Ovary (tissue), 9 donors: ENCODE results near the gene TMEM80. TPM values are rescaled to one million over a fixed set of nuclear protein-coding genes. Genes with fewer than 3 reads are reported as not detected.

Source experiments
- DNase-seq, 5 donors: peaks; one replicate each; pipeline ENCODE4 v3.0.0-alpha.2; 2019 to 2020
- H3K27ac ChIP-seq, 2 donors: fragments of 200-600 bp; one replicate each; pipeline versions ENCODE4 v1.5.1 to v1.8.0; 2019 to 2022
- H3K27me3 ChIP-seq: fragments of 200-600 bp; one replicate; pipeline ENCODE4 v1.8.0; 2022
- H3K36me3 ChIP-seq: fragments of 200-600 bp; sonication (generic); one replicate; pipeline ENCODE4 v1.5.1; 2019
- H3K4me1 ChIP-seq: one replicate; pipeline ENCODE4 v1.8.1; 2013; ENCODE audit warnings: mild to moderate bottlenecking, moderate library complexity; ENCODE audit not compliant: insufficient read depth
- H3K4me3 ChIP-seq: fragments of 200-600 bp; sonication (generic); one replicate; pipeline ENCODE4 v1.5.1; 2017
- H3K9me3 ChIP-seq, 2 donors: fragments of 200-600 bp in 1 of 2; sonication (generic) in 1 of 2; one replicate each; pipeline versions ENCODE4 v1.5.1 to v1.8.1; 2013 to 2019; ENCODE audit warnings: mild to moderate bottlenecking in 1 of 2, moderate library complexity in 1 of 2
- EP300 ChIP-seq: sonication (generic); formaldehyde crosslinking; IDR thresholded peaks from one replicate; pipeline ENCODE4 v1.6.1; 2017; ENCODE audit warnings: antibody characterized with exemption
- POLR2A ChIP-seq: fragments of 450-650 bp; IDR thresholded peaks from one replicate; pipeline ENCODE4 v1.6.1; 2017; ENCODE audit warnings: antibody characterized with exemption, mild to moderate bottlenecking, moderate library complexity
- WGBS, 3 donors: extraction: QIAGEN DNeasy Blood & Tissue Kit in 1 of 3; methylation state at CpG; one replicate each; pipeline versions ENCODE4 v1.1.5 to v1.1.7; 2013 to 2017; 5-methylcytosine and 5-hydroxymethylcytosine counted together
- intact Hi-C, 4 donors: fragments of 100-400 bp; cut with DNase I; formaldehyde crosslinking; loops; one replicate each; pipeline versions ENCODE4 v1.11.0 to v1.15.1; 2022 to 2023
- polyA plus RNA-seq, 2 donors: library from polyadenylated mRNA; stranded (reverse); fragments of 200-250 nt in 1 of 2; fragments of 350-450 nt in 1 of 2; fragmentation: Illumina TruSeq in 1 of 2; extraction: RNeasy Lipid Tissue Mini Kit (QIAGEN cat#74804) in 1 of 2; gene quantifications; one replicate each; pipeline ENCODE4 v1.2.3, GENCODE V29; 2013 to 2014
- total RNA-seq, 7 donors: library from RNA; depleted of rRNA in 2 of 7; stranded (reverse); fragments of >200 nt in 2 of 7; fragmentation: NEBNext Ultra II Directional in 3 of 7; extraction: Animal tissue kit (Norgen Biotek cat#: 25700) in 3 of 7; gene quantifications; one replicate each; pipeline versions ENCODE4 v1.1.0 to v1.2.4, GENCODE V29; 2016 to 2023
- TF ChIP-seq, protein P1 (sequence below), 3 donors: fragments of 450-650 bp in 2 of 3; fragments of 200-600 bp in 1 of 3; IDR thresholded peaks; one replicate each; pipeline versions ENCODE4 v1.5.1 to v1.8.0; 2016 to 2022; ENCODE audit warnings: antibody characterized with exemption in 3 of 3, mild to moderate bottlenecking in 1 of 3
- donor health status: DM: no; HTN: no; CAD: no; lungs with moderate emphysema.
- donor health status: DM: no; HTN: no; CAD: no.
- donor health status: Bipolar disorder and iron deficiency.
- donor health status: DM: yes; HTN: yes; CAD: no.
- donor health status: DM: no; HTN: no; CAD: no.
- donor health status: DM: yes; HTN: yes; CAD: no.

Gene TMEM80
- total and polyA plus RNA-seq, 9 donors: 15.4 to 38.0 (median 30.5) TPM

DNA sequence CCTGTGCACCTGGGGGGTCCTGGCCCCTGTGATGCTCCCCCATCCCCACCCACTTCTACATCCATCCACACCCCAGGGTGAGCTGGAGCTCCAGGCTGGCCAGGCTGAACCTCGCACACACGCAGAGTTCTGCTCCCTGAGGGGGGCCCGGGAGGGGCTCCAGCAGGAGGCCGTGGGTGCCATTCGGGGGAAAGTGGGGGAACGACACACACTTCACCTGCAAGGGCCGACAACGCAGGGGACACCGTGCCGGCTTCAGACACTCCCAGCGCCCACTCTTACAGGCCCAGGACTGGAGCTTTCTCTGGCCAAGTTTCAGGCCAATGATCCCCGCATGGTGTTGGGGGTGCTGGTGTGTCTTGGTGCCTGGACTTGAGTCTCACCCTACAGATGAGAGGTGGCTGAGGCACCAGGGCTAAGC, 31.7 kb downstream of the TMEM80 start:
- Histone ChIP-seq H3K4me3 (no peak overlapping the region), H3K27me3 (no peaks in the 10 kb centered on the region)
- intact Hi-C loops: loop anchor here in 2 of 4 donors (5.0 kb wide), 2 partner anchors 65 to 175 kb away; no protein-coding TSS in a partner anchor

DNA sequence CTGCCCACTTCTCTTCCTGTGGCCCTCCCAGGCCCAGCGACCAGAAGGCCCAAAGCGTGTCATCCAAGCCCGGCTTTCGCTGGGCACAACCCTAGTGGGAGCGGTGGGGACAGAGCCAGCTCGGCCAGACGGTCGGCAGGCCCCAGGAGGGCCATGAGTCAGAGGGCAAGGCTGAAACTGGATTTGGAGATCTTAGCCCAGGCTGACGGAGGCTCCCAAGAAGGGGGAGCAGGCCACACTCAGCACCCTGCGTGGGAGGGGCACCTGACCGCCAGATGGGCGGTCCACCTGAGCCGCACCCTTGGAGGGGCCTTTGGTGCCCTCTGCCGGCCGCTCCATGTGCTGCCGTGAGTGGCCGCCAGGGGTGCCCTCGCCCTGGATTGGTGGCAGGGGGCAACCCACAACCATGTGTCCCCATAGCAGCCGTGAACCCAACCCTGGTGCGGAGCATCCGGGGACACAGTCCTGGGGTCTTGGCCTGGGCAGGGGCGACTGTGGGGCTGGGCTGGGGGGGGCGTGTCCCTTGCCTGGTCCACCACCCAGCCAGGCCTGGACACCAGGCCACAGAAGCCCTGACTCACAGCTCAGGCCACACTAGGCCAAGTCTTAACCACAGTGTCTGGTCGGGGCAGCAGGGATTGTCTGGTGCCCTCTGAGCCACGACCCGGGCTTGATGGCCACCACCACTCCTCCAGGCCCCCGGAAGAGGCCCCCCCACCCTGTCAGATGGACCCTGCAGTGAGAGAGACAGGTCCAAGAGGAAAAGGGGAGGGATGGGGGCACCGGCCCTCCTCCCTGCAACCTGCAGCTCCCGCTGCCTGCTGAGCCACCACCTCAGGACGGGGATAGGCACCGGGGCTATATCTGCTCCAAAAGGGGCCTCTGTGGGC, 32.5 kb downstream of the TMEM80 start:
- TF ChIP-seq, protein P1, sequence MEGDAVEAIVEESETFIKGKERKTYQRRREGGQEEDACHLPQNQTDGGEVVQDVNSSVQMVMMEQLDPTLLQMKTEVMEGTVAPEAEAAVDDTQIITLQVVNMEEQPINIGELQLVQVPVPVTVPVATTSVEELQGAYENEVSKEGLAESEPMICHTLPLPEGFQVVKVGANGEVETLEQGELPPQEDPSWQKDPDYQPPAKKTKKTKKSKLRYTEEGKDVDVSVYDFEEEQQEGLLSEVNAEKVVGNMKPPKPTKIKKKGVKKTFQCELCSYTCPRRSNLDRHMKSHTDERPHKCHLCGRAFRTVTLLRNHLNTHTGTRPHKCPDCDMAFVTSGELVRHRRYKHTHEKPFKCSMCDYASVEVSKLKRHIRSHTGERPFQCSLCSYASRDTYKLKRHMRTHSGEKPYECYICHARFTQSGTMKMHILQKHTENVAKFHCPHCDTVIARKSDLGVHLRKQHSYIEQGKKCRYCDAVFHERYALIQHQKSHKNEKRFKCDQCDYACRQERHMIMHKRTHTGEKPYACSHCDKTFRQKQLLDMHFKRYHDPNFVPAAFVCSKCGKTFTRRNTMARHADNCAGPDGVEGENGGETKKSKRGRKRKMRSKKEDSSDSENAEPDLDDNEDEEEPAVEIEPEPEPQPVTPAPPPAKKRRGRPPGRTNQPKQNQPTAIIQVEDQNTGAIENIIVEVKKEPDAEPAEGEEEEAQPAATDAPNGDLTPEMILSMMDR (IDR thresholded peaks at IDR 0.05): peak; percentile 85 to 99 (median 99)
- TF ChIP-seq EP300: no peak
- H3K27me3 ChIP-seq: no peaks in the 10 kb centered on the region
- H3K4me3 ChIP-seq: no peak overlapping the region
- H3K36me3 ChIP-seq: no peaks in the 10 kb centered on the region
- peak overlapping the region; percentile 39 to 57 for H3K27ac ChIP-seq
- H3K9me3 ChIP-seq: no peaks in the 10 kb centered on the region
- peaks cover 17% of the 10 kb centered on the region for H3K4me1 ChIP-seq
- intact Hi-C loops: loop anchor here in 3 of 4 donors (2.0 to 5.0 kb wide), 4 partner anchors 66 to 176 kb away; no protein-coding TSS in a partner anchor
- DNase-seq: peak; percentile 88 to 92 (median 89)
- WGBS, 3 donors: 25 to 29% (median 26%) methylated on average over 23 to 31 of the region's 31 CpGs

More for the DNA sequence above, 31.7 kb downstream of the TMEM80 start:
- 77 to 88% (median 83%) methylated on average over 12 of the region's 12 CpGs for WGBS, 3 donors
- peaks cover 17% of the 10 kb centered on the region for H3K4me1 ChIP-seq
- no peaks in the 10 kb centered on the region for H3K9me3 ChIP-seq
- peak; percentile 23 to 51 (median 38) for DNase-seq
- H3K36me3 ChIP-seq: no peaks in the 10 kb centered on the region
- peak overlapping the region; percentile 23 to 57 for H3K27ac ChIP-seq
- no peak for TF ChIP-seq EP300

DNA sequence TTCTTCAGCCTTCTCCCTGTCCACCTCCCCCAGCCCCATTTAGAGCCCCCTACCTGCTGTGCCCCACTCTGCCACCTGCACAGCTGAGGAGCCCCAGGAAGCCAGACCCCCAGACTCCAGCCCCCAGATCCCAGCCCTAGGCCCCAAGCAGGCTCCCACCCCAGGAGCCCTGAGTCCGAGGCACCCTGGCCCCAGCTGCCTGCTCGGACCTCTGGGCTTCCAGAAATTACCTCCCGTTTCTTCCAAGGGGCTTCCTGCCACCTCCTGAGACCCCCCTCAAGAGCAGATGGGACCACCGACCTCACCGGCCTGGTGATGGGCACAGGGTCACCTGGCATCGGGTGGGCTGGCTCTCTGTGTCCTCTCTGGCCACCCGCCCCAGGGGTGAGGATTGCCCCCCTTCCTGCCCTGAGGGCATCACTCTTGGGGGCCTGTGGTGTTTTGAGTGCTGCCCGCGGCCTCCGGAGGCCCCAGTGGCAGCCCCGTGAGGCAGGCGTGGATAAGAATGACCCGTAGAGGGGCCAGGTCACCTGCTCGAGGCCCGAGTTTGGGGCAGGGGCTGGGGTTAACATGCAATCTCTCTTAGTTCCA, 33.4 kb downstream of the TMEM80 start:
- TF ChIP-seq POLR2A (no peak), EP300 (no peak)
- TF ChIP-seq, protein P1 (IDR thresholded peaks at IDR 0.05): no peak
- peak in 2 of 5 donors; percentile 27 to 41 for DNase-seq
- peak overlapping the region in 1 of 2 donors; percentile 39 for H3K27ac ChIP-seq
- H3K27me3 ChIP-seq: no peaks in the 10 kb centered on the region
- H3K4me1 ChIP-seq: peaks cover 17% of the 10 kb centered on the region
- intact Hi-C loops: loop anchor here in 3 of 4 donors (2.0 to 5.0 kb wide), 4 partner anchors 67 to 177 kb away; no protein-coding TSS in a partner anchor
- H3K36me3 ChIP-seq: no peaks in the 10 kb centered on the region
- 62 to 76% (median 70%) methylated on average over 14 to 15 of the region's 15 CpGs for WGBS, 3 donors
- H3K4me3 ChIP-seq: no peak overlapping the region
- H3K9me3 ChIP-seq: no peaks in the 10 kb centered on the region

DNA sequence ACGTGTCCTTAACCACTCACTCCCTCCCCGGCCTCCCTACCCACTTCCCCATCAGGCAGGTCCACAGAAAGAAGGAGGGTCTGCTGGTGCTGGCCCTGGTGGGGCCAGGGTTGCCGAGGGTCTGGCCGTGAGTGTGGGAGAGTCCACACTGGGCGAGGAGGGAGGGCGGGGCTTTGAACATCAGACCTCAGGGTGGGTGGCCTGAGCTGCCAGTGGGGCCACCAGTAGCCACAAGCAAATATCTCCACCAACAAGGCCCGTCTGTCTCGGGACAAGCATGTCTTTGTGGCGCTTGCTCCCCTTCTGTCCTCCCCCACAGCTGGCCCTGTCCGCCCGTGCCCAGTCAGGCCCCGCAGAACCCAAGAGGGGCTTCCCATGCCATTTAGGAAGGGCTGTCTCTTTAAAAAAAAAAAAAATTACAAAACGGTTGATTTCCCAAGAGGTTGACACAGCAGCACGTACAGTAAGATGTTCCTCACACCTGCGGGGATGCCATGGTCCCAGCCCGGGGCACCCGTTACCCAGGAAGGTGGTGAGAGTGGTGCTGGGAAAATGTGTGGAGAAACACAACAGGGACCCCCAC, 34.0 kb downstream of the TMEM80 start:
- 59 to 65% (median 62%) methylated on average over 17 of the region's 17 CpGs for WGBS, 3 donors
- Histone ChIP-seq H3K27me3 (no peaks in the 10 kb centered on the region), H3K9me3 (no peaks in the 10 kb centered on the region), H3K4me1 (peaks cover 17% of the 10 kb centered on the region), H3K27ac (no peak overlapping the region), H3K4me3 (no peak overlapping the region), H3K36me3 (no peaks in the 10 kb centered on the region)
- intact Hi-C loops: loop anchor here in 3 of 4 donors (2.0 to 5.0 kb wide), 4 partner anchors 67 to 177 kb away; no protein-coding TSS in a partner anchor
- no peak for TF ChIP-seq POLR2A
- TF ChIP-seq, protein P1 (IDR thresholded peaks at IDR 0.05): no peak
- no peak for TF ChIP-seq EP300
- DNase-seq: no peak
